ENCODE data around the gene SLCO1B3.
"Not testable (repeated sequence)": the region's sequence is repeated elsewhere in the genome, so short reads cannot be mapped to it uniquely, and the experiment has no call there.

The SLCO1B3 gene

GRCh38 chr12:20810487-20810886, at the start of gene SLCO1B3:
Gene SLCO1B3 (plus strand): TSS chr12:20810705. CDS start chr12:20815739, 5,034 bp downstream.
- DNase-seq: no peak

GRCh38 chr12:20777420-20777819, 33.1 kb upstream of the SLCO1B3 start:
- no peak for DNase-seq

GRCh38 chr12:20778969-20779368, 31.5 kb upstream of the SLCO1B3 start:
- no peak for DNase-seq

- not testable (repeated sequence) for DNase-seq
Measured at GRCh38 chr12:20779971-20780370, 30.5 kb upstream of the SLCO1B3 start.

- DNase-seq: not testable (repeated sequence)
Measured at GRCh38 chr12:20783796-20784357, 26.6 kb upstream of the SLCO1B3 start.

- no peak for DNase-seq
Measured at GRCh38 chr12:20792971-20793370, 17.5 kb upstream of the SLCO1B3 start.

- DNase-seq: no peak
Measured at GRCh38 chr12:20798554-20798953, 12.0 kb upstream of the SLCO1B3 start.

GRCh38 chr12:20800160-20800559, 10.3 kb upstream of the SLCO1B3 start:
- no peak for DNase-seq

- no peak for DNase-seq
Measured at GRCh38 chr12:20801035-20801434, 9.5 kb upstream of the SLCO1B3 start.

- DNase-seq: no peak
Measured at GRCh38 chr12:20805921-20806320, 4.6 kb upstream of the SLCO1B3 start.

GRCh38 chr12:20807192-20808080, 3.1 kb upstream of the SLCO1B3 start:
- DNase-seq: no peak

GRCh38 chr12:20808521-20808920, 2.0 kb upstream of the SLCO1B3 start:
- no peak for DNase-seq

- DNase-seq: no peak
Measured at GRCh38 chr12:20815574-20815973, 5.1 kb downstream of the SLCO1B3 start.

GRCh38 chr12:20822415-20822814, 11.9 kb downstream of the SLCO1B3 start:
- DNase-seq: no peak

- DNase-seq: no peak
Measured at GRCh38 chr12:20822925-20823324, 12.4 kb downstream of the SLCO1B3 start.

- no peak for DNase-seq
Measured at GRCh38 chr12:20829919-20830318, 19.4 kb downstream of the SLCO1B3 start.

- DNase-seq: no peak
Measured at GRCh38 chr12:20830456-20830855, 20.0 kb downstream of the SLCO1B3 start.

- no peak for DNase-seq
Measured at GRCh38 chr12:20832911-20833310, 22.4 kb downstream of the SLCO1B3 start.

GRCh38 chr12:20852649-20853048, 42.1 kb downstream of the SLCO1B3 start:
- no peak for DNase-seq

GRCh38 chr12:20863056-20863455, 52.6 kb downstream of the SLCO1B3 start:
- DNase-seq: no peak

- no peak for DNase-seq
Measured at GRCh38 chr12:20865873-20866272, 55.4 kb downstream of the SLCO1B3 start.

- no peak for DNase-seq
Measured at GRCh38 chr12:20868277-20868676, 57.8 kb downstream of the SLCO1B3 start.

GRCh38 chr12:20883288-20883687, 72.8 kb downstream of the SLCO1B3 start:
- DNase-seq: no peak

GRCh38 chr12:20885116-20885515, 74.6 kb downstream of the SLCO1B3 start:
- DNase-seq: no peak
